SH-SY5Y (cell line): ENCODE data around the gene PAWR.

Experiments
- GATA2 ChIP-seq: IDR thresholded peaks from 2 replicates; pipeline ENCODE4 v1.6.1; 2011; ENCODE audit warnings: mild to moderate bottlenecking, low read depth, low read length
- GATA3 ChIP-seq: IDR thresholded peaks from 2 replicates; pipeline ENCODE4 v1.6.1; 2011; ENCODE audit warnings: low read depth, mild to moderate bottlenecking, low read length, moderate library complexity

PAWR gene

DNA sequence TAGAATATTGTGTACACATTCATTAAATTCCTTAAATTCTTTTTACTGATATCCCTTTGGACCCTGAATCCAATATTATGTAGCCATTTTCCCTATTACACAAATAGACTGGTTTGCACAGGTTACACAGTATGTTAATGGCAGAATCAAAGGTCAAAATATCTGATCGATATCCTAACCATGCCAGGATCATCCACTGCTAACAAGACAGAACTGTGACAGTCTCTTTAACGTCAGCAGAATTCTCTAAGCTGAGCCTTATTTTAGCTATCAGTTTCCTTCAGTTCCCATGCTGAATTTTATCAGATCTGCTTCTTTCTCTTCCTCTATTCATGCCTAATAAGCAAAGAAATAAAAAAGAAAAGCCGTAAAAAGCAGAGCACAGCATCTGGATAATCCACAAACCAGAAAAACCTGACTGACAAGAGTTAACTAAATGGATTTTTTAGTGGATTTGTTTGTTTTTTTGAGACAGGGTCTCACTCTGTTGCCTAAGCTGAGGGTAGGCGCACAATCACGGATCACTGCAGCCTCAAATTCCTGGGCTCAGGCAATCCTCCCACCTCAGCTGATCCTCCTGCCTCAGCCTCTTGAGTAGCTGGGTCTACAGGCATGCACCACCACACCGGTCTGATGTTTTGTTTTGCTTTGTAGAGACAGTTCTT, 130.4 kb downstream of the PAWR start:
- TF ChIP-seq GATA2 (no peak), GATA3 (no peak)

DNA sequence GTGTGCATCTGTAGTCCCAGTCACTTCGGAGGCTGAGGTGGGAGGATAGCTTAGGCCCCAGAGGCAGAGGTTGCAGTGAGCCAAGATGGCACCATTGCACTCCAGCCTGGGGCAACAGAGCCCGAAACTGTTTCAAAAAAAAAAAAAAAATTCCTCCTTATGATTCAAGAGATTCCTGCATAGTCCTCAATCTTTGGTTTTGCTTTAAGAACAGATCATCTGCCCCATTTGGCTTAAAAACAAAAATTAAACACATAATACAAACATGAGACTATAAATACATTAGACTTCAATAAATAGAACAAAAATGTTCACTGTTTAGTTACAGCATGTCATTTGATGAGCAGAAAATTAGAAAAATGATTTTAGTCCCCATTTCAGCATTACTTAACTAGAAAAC, 131.2 kb downstream of the PAWR start:
- TF ChIP-seq GATA3 (no peak), GATA2 (no peak)

DNA sequence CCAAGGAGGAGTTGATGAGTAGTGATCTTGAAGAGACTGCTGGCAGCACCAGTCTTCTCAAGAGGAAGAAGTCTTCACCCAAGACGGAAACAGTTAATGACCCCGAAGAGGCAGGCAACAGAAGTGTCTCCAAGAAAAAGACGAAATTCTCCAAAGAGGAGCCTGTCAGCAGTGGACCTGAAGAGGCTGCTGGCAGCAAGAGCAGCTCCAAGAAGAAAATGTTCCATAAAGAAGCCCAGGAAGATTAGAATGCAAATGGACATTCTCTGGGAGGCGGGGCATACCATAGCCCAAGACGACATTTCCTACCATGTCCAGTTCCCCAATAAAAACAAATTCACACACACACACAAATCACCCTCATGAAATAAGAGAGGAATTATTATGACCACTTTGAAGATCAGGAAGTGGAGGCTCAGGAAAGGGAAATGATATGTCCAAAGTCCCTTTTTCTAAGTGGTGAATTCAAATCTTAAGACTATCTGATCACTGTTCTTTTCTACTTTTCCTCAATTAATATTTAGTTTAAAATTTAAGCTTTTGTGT, 131.8 kb downstream of the PAWR start:
- no peak for TF ChIP-seq GATA3
- TF ChIP-seq GATA2, result no peak

DNA sequence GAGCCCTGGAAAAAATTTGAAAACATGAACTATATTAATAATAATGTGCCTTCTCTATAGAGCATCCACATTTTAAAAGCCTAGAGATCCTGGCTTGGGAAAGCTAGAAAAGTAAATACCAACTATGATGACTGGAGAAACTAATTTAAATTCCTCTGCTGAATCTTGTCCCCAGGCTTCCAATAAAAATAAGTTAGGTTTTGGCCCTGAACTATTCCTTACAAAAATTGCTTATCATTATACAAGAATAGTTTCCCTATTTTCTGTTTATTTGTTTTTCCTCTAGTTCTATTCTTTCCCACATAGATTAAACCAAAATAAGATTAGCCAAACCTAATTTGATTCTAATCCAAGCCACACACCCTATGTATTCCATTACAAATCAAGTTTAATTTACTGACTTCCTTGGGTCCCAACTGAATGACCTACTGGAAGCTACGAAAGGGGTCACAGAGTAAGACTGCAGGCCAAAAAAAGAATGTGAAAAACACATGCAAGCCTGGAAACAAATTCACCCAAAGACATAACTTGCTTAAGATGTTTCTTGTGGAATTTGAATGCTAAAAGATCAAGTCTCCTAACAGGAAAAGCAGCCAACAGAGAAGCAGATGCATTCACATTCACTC, 133.0 kb downstream of the PAWR start:
- TF ChIP-seq GATA3 (no peak), GATA2 (no peak)

DNA sequence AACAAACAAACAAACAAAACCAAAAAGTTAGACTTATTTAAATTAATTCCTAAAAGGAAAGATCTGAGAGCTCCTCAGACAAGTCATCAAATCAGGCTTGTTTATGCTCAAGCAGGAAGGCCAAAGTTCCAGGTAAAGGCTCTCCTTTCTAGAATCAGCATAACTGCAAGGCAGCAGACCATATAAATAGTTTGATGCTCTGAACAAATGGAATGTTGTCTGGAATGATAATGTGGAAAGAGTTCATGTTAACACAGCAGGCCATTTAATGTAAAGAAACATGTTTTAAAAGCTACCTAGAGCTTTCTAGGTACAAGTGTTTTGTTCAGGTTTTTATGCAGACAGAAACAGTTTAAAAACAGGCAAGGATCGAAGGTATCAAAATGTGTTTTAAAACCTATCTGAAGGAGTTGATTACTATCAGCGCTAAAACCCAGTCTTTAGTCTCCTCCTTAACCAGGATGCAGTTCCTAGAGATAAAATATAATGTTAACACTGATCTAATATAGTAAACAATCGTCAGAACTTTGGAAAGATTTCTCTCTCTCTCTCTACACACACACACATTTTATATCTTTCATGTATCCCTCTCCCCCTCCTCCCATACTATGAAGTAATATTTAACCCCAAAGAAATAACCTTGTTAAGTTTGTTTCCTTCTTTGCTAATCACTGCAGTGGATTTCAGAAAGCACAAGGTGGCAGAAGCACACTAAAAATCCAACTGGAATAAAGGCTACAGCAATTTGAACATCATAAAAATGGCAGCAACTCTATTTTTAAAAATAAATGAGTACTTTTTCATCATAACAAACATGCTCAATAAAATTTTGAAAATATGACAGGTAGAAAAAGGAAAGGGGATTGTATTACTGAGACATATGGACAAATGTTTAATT, 135.5 kb downstream of the PAWR start:
- TF ChIP-seq GATA2, result no peak
- TF ChIP-seq GATA3, result no peak

DNA sequence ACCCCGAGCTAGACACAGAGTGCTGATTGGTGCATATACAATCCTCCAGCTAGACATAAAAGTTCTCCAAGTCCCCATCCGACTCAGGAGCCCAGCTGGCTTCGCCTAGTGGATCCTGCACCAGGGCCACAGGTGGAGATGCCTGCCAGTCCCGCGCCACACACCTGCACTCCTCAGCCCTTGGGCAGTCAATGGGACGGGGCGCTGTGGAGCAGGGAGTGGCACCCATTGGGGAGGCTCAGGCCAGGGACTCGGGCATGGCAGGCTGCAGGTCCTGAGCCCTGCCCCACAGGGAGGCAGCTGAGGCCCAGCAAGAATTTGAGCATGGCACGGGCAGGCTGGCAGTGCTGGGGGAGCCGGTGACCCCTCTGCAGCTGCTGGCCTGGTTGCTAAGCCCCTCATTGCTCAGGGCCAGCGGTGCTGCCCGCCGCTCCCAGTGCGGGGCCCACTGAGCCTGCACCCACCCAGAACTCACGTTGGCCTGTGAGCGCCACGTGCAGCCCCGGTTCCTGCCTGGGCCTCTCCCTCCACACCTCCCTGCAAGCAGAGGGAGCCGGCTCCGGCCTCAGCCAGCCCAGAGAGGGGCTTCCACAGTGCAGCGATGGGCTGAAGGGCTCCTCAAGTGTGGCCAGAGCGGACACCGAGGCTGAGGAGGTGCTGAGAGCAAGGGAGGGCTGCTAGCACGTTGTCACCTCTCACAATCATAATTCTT, 136.7 kb downstream of the PAWR start:
- TF ChIP-seq GATA3 (no peak), GATA2 (no peak)

DNA sequence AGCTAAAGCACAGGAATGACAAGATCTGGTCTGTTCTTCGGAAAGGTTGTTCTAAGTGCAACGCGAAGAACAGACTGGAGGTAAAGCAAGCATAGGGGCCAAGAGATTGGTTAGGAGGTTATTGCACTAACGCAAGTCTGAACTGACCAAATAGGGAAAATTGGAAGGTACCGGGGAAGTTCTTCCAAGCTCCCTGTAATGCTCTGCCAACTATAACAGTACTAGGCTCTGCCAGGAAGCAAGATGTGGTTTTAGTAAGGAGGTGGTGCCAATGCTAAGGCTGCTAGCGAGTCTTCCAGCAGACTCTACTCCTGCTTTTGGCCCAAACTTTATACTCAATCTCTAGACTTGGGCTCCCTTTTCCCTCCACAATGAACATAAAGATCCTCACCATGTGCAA, 138.6 kb downstream of the PAWR start:
- TF ChIP-seq GATA2 (no peak), GATA3 (no peak)

DNA sequence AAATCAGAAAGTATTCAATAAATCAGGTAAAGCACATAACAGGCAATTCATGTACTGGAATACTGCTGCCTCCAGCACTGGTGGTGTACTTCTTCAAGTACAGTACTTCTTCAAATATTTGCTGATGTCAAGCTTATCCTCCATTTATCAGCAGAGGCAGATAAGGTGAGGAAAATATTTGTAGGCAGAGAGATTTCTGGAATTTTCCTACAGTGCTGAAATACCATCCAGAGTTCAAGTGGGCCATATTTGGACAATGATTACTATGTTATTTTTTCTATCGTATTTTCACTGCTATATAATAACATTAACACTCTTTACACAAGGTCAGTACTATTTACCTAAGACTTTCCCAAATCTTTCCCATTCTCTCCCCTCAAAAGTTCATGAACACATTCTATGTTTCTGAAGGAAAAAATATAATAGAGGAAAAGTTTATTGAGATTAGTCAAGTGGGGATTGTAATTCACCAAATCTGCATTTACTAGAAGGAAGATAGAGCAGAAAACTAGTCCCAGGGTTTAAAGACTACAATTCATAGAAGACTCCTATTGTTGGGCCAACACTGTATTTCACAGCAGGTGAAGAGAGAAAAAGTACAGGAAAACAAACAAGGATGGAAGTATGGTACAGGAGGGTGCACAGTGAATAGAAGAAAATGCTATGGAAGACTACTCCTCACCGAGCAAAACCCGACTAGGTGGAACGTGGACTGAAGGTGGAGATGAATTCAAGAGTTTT, 141.1 kb downstream of the PAWR start:
- no peak for TF ChIP-seq GATA2
- no peak for TF ChIP-seq GATA3

DNA sequence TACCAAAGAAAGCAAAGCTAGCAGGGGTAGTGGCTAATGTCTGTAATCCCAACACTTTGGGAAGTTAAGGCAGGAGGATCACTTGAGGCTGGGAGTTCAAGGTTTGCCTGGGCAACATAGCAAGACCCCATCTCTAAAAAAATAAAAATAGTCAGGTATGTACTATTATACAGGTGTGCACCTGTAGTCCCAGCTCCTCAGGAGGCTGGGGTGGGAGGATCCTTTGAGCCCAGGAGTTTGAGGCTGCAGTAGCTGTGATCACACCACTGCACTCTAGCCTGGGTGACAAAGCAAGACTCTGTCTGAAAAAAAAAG, 142.2 kb downstream of the PAWR start:
- no peak for TF ChIP-seq GATA3

DNA sequence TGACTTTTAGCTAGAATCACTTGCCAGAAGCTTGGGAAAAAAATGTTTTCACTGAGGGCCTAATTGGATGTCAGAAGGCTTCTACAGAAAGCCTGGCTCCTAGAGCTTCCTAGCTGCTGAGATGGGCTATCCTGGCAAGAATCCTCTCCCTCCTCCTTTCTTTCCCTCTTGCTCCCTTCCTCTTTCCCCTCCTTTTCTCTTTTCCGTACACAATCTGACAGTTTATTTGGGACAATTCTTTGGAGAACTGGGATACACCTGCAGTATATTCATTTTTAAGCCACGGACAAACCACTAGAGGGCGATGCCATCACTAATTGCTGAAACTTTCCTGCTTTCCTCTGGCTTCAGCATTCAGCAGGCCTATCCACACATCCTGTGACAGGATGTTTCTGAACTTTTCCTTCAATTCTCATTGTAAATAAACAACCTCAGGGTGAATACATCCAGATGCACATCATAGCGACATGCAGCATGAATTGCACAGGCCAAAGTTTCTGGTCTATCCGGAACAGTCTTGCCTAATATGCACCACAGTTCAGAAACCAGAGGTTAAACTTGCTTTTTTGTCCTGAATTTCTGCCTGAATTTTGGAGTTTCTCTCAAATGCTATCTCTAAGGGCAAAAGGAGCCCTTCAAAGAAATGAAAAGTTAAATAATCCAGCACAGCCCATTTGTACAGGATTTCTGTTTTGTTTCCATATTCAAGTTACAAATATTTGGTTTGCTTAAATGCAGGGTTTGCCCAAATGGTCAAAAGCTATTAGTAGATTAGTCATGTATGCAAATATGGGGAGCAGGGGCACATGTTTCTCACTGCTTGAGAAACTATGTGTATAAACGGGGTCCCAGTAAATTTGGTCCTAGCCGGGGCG, 142.8 kb downstream of the PAWR start:
- TF ChIP-seq GATA3 (no peak), GATA2 (no peak)

DNA sequence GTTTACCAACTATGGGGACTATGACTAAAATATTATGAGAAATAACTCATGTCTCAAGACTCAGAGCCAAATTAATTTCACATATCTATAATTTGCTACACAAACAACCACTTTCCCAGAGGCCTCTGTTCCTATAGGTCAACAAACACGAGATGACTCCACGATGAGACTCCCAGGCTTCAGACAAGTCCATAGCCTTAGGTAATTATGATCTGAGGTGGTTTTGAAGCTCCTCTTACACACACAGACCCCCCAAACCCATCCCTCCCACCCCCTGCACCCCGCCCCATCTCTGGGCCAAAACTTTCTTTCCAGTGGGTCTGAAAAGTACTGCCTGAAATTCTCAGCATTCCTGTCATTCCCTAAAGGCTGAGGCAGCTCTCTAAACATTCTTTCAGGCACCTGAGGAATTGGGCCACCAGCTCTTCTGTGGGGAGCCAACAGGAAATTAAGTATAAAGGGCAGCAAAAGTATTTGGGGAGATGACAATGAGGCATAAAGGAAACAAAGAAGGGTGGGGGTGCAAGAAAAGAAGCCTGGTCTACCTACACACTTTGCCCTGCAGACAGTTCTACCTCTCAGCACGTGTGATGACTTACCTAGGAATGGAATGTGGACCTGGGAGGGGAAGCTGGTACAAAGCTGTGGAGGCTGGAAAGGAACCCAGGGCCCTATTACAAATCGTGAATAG, 143.6 kb downstream of the PAWR start:
- TF ChIP-seq GATA3 (no peak), GATA2 (no peak)

DNA sequence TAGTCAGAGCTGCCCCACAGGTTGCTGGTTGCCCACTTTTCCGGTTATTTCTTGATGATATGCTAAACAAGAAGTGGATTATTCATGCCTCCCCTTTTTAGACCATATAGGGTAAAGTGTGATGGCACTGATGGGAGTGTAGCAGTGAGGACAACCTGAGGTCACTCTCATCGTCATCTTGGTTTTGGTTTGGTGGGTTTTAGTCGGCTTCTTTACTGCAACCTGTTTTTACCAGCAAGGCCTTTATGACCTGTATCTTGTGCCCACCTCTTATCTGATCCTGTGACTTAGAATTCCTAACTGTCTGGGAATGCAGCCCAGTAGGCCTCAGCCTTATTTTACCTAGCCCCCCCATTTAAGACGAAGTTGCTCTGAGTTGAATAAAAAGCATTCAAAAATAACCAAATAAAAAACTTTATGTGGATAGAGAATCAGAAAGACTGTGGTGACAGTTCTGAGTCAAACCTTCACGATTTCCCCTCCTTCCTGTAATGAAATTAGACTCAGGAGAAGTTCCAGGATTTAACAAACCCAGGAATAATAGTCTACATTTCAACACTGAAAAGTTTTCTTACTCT, 144.2 kb downstream of the PAWR start:
- no peak for TF ChIP-seq GATA3
- no peak for TF ChIP-seq GATA2
